Renal cortical epithelial cell (primary cell): ENCODE data around the gene ATP2B2. TPM values are rescaled to one million over a fixed set of nuclear protein-coding genes. Genes with fewer than 3 reads are reported as not detected.

Experiments used
- DNase-seq: peaks from one replicate; pipeline ENCODE4 v3.0.0-alpha.2; 2011; ENCODE audit warnings: low read depth
- total RNA-seq: library from RNA; depleted of rRNA; stranded (reverse); fragments of >200 nt; gene quantifications from 2 replicates; pipeline ENCODE4 v1.2.3, GENCODE V29; 2014

The ATP2B2 gene
- total RNA-seq, 1 donor from 2014 or later = under 0.01 TPM

GRCh38 chr3:10279384-10280176 is 225.8 kb downstream of the ATP2B2 start:
- DNase-seq = no peak

- no peak for DNase-seq
Measured at GRCh38 chr3:10278501-10278900, 226.9 kb downstream of the ATP2B2 start.

GRCh38 chr3:10277115-10277625 is 228.2 kb downstream of the ATP2B2 start:
- DNase-seq = no peak

- DNase-seq = no peak
Measured at GRCh38 chr3:10274601-10275000, 230.8 kb downstream of the ATP2B2 start.

Other genes starting within 250 kb of the ATP2B2 start
- not detected in 2 replicates for gene GHRL, start 212.6 kb downstream of the ATP2B2 start, total RNA-seq
- gene SEC13, start 184.5 kb downstream of the ATP2B2 start, total RNA-seq = 154 and 229 TPM in 2 replicates